Neural crest cell (in vitro differentiated cells): Measurements from ENCODE around the gene EVC. TPM values are rescaled to one million over a fixed set of nuclear protein-coding genes. Genes with fewer than 3 reads are reported as not detected.
"Not testable (repeated sequence)": the region's sequence is repeated elsewhere in the genome, so short reads cannot be mapped to it uniquely, and the experiment has no call there.

Source experiments
- DNase-seq: peaks from one replicate; pipeline ENCODE4 v3.0.0; 2021; ENCODE audit warnings: low read depth, mixed read lengths, low spot score
- H3K27ac Mint-ChIP-seq: one replicate; pipeline ENCODE4 v1.8.0; 2021; ENCODE audit warnings: mild to moderate bottlenecking, mixed read lengths; ENCODE audit not compliant: unreplicated experiment
- H3K27me3 Mint-ChIP-seq: 2 replicates; pipeline ENCODE4 v1.8.0; 2021; ENCODE audit warnings: low read depth, mild to moderate bottlenecking, mixed read lengths
- H3K36me3 Mint-ChIP-seq: 2 replicates; pipeline ENCODE4 v1.8.0; 2021; ENCODE audit warnings: low read depth, mild to moderate bottlenecking, mixed read lengths
- H3K4me1 Mint-ChIP-seq: 2 replicates; pipeline ENCODE4 v1.8.0; 2021; ENCODE audit warnings: mixed read lengths
- H3K4me3 Mint-ChIP-seq: one replicate; pipeline ENCODE4 v1.8.0; 2021; ENCODE audit warnings: mild to moderate bottlenecking, mixed read lengths
- H3K9me3 Mint-ChIP-seq: 2 replicates; pipeline ENCODE4 v1.8.0; 2021; ENCODE audit warnings: mixed read lengths
- CTCF ChIP-seq: fragments of 200-600 bp; sonication (generic); conservative IDR thresholded peaks from 2 replicates; pipeline ENCODE4 v1.5.0; 2021; ENCODE audit warnings: antibody characterized with exemption, mild to moderate bottlenecking
- total RNA-seq: library from RNA; stranded (reverse); gene quantifications from 2 replicates; pipeline ENCODE4 v1.2.1, GENCODE V29; 2021

Gene EVC
- total RNA-seq, 1 donor from 2014 or later, result 24.4 TPM

DNA sequence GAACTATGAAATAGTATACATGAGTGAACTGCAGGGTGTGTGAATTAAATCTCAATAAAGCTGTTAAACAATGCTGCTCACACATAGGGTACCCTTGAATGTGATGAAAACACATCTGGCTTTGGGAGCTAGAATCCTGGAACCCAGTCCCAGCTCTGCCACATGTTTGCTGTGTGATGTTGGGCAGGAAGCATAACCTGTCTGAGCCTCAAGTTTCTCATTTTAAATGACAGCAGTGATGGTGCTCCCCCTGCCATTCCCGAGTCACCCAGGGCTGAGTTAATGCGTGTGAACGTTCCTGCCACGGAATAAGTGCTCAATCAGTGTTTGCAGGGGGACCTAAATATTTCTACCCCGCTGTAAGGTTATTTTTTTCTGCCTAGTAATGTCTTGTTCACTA lies 10.9 kb downstream of the EVC start:
- H3K9me3 Mint-ChIP-seq, result peaks cover 2% of the 10 kb centered on the region
- H3K4me3 Mint-ChIP-seq, result no peak overlapping the region
- no peak overlapping the region for H3K27ac Mint-ChIP-seq
- peaks cover 39% of the 10 kb centered on the region for H3K36me3 Mint-ChIP-seq
- no peak for TF ChIP-seq CTCF
- no peak for DNase-seq
- H3K27me3 Mint-ChIP-seq, result no peaks in the 10 kb centered on the region
- peaks cover 18% of the 10 kb centered on the region for H3K4me1 Mint-ChIP-seq

- Mint-ChIP-seq H3K36me3 (peaks cover 35% of the 10 kb centered on the region), H3K27ac (no peak overlapping the region)
These were observed 11.3 kb downstream of the EVC start for GRCh38 chr4:5722328-5722727.

DNA sequence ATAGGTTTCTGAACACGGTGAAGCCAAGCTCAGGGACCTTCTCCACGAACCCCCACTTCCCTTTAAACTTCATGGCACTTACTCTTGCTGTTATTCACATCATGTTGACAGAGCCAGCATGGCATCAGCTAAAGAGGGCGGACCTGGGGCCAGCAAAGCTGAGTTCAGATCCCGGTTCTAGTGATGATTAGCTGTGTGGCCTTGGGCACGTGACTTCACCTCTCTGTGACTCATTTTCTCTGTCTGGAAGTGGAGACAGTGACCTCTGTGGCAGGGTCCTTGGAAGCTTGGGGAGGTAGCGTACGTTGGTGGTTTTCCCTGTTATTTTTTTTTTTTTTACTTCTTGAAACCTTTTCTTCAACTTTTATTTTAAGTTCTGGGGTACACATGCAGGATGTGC lies 13.4 kb downstream of the EVC start:
- no peak overlapping the region for H3K4me3 Mint-ChIP-seq
- no peaks in the 10 kb centered on the region for H3K27me3 Mint-ChIP-seq
- TF ChIP-seq CTCF, result no peak
- no peaks in the 10 kb centered on the region for H3K9me3 Mint-ChIP-seq
- peaks cover 37% of the 10 kb centered on the region for H3K36me3 Mint-ChIP-seq
- DNase-seq, result no peak
- no peak overlapping the region for H3K27ac Mint-ChIP-seq
- H3K4me1 Mint-ChIP-seq, result peaks cover 5% of the 10 kb centered on the region

More at GRCh38 chr4:5722328-5722727, 11.3 kb downstream of the EVC start:
- Mint-ChIP-seq H3K4me1 (peaks cover 17% of the 10 kb centered on the region), H3K9me3 (peaks cover 2% of the 10 kb centered on the region), H3K27me3 (no peaks in the 10 kb centered on the region), H3K4me3 (no peak overlapping the region)
- no peak for DNase-seq
- TF ChIP-seq CTCF, result no peak

DNA sequence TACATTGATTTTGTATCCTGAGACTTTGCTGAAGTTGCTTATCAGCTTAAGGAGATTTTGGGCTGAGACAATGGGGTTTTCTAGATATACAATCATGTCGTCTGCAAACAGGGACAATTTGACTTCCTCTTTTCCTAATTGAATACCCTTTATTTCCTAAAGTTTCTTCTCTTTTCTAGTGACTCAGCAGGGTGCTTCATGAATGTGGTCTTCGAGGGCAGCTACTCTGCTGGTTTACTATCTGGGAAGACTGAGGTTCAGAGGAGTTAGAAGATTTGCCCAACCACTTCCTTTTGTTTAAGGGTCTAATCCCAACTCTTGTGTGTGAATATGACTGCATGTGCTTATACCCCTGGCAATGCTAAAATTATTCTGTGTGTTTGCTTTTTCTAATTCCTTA lies 17.4 kb downstream of the EVC start:
- H3K27ac Mint-ChIP-seq, DNase-seq, H3K4me3 Mint-ChIP-seq, H3K27me3 Mint-ChIP-seq, H3K4me1 Mint-ChIP-seq, H3K9me3 Mint-ChIP-seq: not testable (repeated sequence)
- peaks cover 41% of the 10 kb centered on the region for H3K36me3 Mint-ChIP-seq

DNA sequence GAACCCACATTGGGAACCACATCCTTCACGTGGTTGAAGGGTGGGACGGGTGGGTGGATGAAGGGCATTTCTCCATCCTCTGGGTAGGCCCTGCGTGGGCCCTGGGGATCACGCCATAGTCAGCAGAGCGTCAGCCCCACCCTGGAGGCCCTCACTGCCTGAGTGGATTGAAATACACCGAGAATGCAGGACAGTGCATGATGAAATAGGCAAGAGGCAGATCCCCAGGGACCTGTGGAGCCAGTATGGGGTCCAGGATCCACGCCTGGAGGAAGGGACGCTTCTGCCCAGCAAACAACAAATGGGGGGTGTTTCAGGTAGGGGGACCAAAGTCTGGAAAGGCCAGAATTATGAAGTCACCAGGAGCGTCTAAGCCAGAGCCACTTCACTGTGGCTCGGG lies 19.4 kb downstream of the EVC start:
- TF ChIP-seq CTCF, result no peak
- peak overlapping the region; percentile 35 for H3K27ac Mint-ChIP-seq

GRCh38 chr4:5730993-5731990 lies 20.3 kb downstream of the EVC start:
- H3K27ac Mint-ChIP-seq, result no peak overlapping the region

More for the DNA sequence above, 19.4 kb downstream of the EVC start:
- H3K9me3 Mint-ChIP-seq, result no peaks in the 10 kb centered on the region
- no peak for DNase-seq
- peaks cover 28% of the 10 kb centered on the region for H3K36me3 Mint-ChIP-seq
- H3K4me1 Mint-ChIP-seq, result no peaks in the 10 kb centered on the region
- H3K27me3 Mint-ChIP-seq, result no peaks in the 10 kb centered on the region
- H3K4me3 Mint-ChIP-seq, result no peak overlapping the region

More at GRCh38 chr4:5730993-5731990, 20.3 kb downstream of the EVC start:
- H3K9me3 Mint-ChIP-seq, result no peaks in the 10 kb centered on the region
- peaks cover 23% of the 10 kb centered on the region for H3K36me3 Mint-ChIP-seq
- DNase-seq, result no peak
- no peaks in the 10 kb centered on the region for H3K27me3 Mint-ChIP-seq
- H3K4me3 Mint-ChIP-seq, result no peak overlapping the region
- H3K4me1 Mint-ChIP-seq, result no peaks in the 10 kb centered on the region
- TF ChIP-seq CTCF, result no peak
